Measurements from ENCODE around the gene NXPH3.

Gene NXPH3

GRCh38 chr17:49527927-49528651, 47.6 kb upstream of the NXPH3 start (continued):
- TF ChIP-seq, protein P1, sequence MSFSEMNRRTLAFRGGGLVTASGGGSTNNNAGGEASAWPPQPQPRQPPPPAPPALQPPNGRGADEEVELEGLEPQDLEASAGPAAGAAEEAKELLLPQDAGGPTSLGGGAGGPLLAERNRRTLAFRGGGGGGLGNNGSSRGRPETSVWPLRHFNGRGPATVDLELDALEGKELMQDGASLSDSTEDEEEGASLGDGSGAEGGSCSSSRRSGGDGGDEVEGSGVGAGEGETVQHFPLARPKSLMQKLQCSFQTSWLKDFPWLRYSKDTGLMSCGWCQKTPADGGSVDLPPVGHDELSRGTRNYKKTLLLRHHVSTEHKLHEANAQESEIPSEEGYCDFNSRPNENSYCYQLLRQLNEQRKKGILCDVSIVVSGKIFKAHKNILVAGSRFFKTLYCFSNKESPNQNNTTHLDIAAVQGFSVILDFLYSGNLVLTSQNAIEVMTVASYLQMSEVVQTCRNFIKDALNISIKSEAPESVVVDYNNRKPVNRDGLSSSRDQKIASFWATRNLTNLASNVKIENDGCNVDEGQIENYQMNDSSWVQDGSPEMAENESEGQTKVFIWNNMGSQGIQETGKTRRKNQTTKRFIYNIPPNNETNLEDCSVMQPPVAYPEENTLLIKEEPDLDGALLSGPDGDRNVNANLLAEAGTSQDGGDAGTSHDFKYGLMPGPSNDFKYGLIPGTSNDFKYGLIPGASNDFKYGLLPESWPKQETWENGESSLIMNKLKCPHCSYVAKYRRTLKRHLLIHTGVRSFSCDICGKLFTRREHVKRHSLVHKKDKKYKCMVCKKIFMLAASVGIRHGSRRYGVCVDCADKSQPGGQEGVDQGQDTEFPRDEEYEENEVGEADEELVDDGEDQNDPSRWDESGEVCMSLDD (tag by site-specific recombination; IDR thresholded peaks at IDR 0.05) = no peak
- TF ChIP-seq, protein P2, sequence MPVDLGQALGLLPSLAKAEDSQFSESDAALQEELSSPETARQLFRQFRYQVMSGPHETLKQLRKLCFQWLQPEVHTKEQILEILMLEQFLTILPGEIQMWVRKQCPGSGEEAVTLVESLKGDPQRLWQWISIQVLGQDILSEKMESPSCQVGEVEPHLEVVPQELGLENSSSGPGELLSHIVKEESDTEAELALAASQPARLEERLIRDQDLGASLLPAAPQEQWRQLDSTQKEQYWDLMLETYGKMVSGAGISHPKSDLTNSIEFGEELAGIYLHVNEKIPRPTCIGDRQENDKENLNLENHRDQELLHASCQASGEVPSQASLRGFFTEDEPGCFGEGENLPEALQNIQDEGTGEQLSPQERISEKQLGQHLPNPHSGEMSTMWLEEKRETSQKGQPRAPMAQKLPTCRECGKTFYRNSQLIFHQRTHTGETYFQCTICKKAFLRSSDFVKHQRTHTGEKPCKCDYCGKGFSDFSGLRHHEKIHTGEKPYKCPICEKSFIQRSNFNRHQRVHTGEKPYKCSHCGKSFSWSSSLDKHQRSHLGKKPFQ (tag by site-specific recombination; IDR thresholded peaks at IDR 0.05) = no peak
- TF ChIP-seq ZNF560 (tag by site-specific recombination; IDR thresholded peaks at IDR 0.05; ENCODE audit: borderline replicate concordance) = no peak
- TF ChIP-seq, protein P3, sequence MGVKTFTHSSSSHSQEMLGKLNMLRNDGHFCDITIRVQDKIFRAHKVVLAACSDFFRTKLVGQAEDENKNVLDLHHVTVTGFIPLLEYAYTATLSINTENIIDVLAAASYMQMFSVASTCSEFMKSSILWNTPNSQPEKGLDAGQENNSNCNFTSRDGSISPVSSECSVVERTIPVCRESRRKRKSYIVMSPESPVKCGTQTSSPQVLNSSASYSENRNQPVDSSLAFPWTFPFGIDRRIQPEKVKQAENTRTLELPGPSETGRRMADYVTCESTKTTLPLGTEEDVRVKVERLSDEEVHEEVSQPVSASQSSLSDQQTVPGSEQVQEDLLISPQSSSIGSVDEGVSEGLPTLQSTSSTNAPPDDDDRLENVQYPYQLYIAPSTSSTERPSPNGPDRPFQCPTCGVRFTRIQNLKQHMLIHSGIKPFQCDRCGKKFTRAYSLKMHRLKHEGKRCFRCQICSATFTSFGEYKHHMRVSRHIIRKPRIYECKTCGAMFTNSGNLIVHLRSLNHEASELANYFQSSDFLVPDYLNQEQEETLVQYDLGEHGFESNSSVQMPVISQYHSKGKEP (tag by site-specific recombination; IDR thresholded peaks at IDR 0.05) = no peak
- TF ChIP-seq ZSCAN23 (tag by site-specific recombination; IDR thresholded peaks at IDR 0.05) = no peak
- TF ChIP-seq SP7 (tag by site-specific recombination; IDR thresholded peaks at IDR 0.05) = no peak
- TF ChIP-seq ZNF133 (tag by site-specific recombination; IDR thresholded peaks at IDR 0.05) = no peak

GRCh38 chr17:49528966-49529365, 46.7 kb upstream of the NXPH3 start:
- Histone ChIP-seq H3K4me3 (ENCODE audit: low read depth, low read length) (no peak overlapping the region), H3K27ac (ENCODE audit: extremely low read depth, low read depth, low read length) (no peak overlapping the region), H3K9me3 (ENCODE audit: control insufficient read depth, insufficient read depth, low read depth, low read length) (no peaks in the 10 kb centered on the region), H3K36me3 (ENCODE audit: control insufficient read depth in 2 of 2, insufficient read depth in 1 of 2, low read length in 2 of 2) (no peaks in the 10 kb centered on the region), H3K4me1 (ENCODE audit: control insufficient read depth, insufficient read depth, low read length) (no peaks in the 10 kb centered on the region)
- ChIA-PET POLR2A (no interaction called here), CTCF (interaction anchor here (0.6 to 2.3 kb wide), 5 partner anchors 8 to 269 kb away, joined by 3 to 12 read pairs (median 3); no protein-coding TSS in a partner anchor)
- no peak for TF ChIP-seq ZBTB1 (tag by site-specific recombination; IDR thresholded peaks at IDR 0.05)
- no peak for TF ChIP-seq PRDM2 (tag by site-specific recombination; IDR thresholded peaks at IDR 0.05; ENCODE audit: borderline replicate concordance)
- no peak for TF ChIP-seq ZBTB49 (tag by site-specific recombination; IDR thresholded peaks at IDR 0.05; ENCODE audit: low read depth)
- no peak for TF ChIP-seq ZNF274 (IDR thresholded peaks at IDR 0.05; ENCODE audit: low read length)
- TF ChIP-seq ZNF274 (tag by site-specific recombination; IDR thresholded peaks at IDR 0.05; ENCODE audit: borderline replicate concordance) = no peak
- no peak for TF ChIP-seq PRDM1 (tag by site-specific recombination; IDR thresholded peaks at IDR 0.05)
- no peak for TF ChIP-seq ZNF670 (tag by site-specific recombination; IDR thresholded peaks at IDR 0.05; ENCODE audit: low read depth)
- no peak for TF ChIP-seq ZNF155 (tag by site-specific recombination; IDR thresholded peaks at IDR 0.05)
- TF ChIP-seq GLIS2 (tag by site-specific recombination; IDR thresholded peaks at IDR 0.05) = no peak
- TF ChIP-seq ZNF664 (tag by site-specific recombination; IDR thresholded peaks at IDR 0.05) = no peak
- TF ChIP-seq, protein P4, sequence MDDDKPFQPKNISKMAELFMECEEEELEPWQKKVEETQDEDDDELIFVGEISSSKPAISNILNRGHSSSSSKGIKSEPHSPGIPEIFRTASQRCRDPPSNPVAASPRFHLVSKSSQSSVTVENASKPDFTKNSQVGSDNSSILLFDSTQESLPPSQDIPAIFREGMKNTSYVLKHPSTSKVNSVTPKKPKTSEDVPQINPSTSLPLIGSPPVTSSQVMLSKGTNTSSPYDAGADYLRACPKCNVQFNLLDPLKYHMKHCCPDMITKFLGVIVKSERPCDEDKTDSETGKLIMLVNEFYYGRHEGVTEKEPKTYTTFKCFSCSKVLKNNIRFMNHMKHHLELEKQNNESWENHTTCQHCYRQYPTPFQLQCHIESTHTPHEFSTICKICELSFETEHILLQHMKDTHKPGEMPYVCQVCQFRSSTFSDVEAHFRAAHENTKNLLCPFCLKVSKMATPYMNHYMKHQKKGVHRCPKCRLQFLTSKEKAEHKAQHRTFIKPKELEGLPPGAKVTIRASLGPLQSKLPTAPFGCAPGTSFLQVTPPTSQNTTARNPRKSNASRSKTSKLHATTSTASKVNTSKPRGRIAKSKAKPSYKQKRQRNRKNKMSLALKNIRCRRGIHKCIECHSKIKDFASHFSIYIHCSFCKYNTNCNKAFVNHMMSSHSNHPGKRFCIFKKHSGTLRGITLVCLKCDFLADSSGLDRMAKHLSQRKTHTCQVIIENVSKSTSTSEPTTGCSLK (tag by site-specific recombination; IDR thresholded peaks at IDR 0.05) = no peak
- TF ChIP-seq ZNF777 (tag by site-specific recombination; IDR thresholded peaks at IDR 0.05; ENCODE audit: borderline replicate concordance) = no peak
